ENCODE results near the gene P2RY11. TPM values are rescaled to one million over a fixed set of nuclear protein-coding genes. Genes with fewer than 3 reads are reported as not detected.

P2RY11 gene
- total RNA-seq, 2 experiments from 2014 or later = 59.0 to 62.1 TPM

- H3K36me3 Mint-ChIP-seq (ENCODE audit: low read depth) = peaks cover 5% of the 10 kb centered on the region
- ChIA-PET CTCF (interaction anchor here (0.8 to 1.6 kb wide), 5 partner anchors 10 to 152 kb away, joined by 3 read pairs; no protein-coding TSS in a partner anchor), POLR2A (interaction anchor here (0.6 to 3.3 kb wide), 5 partner anchors 23 to 429 kb away, joined by 3 to 13 read pairs (median 4); partner anchors contain the start of gene PPAN)
- H3K4me1 Mint-ChIP-seq (ENCODE audit: low read depth) = peaks cover 13% of the 10 kb centered on the region
- TF ChIP-seq CTCF (IDR thresholded peaks at IDR 0.05) = no peak
- intact Hi-C loops (cut with micrococcal nuclease) = no loop called here
- H3K4me3 Mint-ChIP-seq = no peak overlapping the region
- ATAC-seq = no peak
- no peak for DNase-seq
- no peaks in the 10 kb centered on the region for H3K9me3 Mint-ChIP-seq
- H3K27ac Mint-ChIP-seq = no peak overlapping the region
- no peaks in the 10 kb centered on the region for H3K27me3 Mint-ChIP-seq
These were observed 27.6 kb upstream of the P2RY11 start for GRCh38 chr19:10083911-10084310.

GRCh38 chr19:10084803-10085202, 26.7 kb upstream of the P2RY11 start:
- Mint-ChIP-seq H3K27ac (no peak overlapping the region), H3K27me3 (no peaks in the 10 kb centered on the region), H3K36me3 (ENCODE audit: low read depth) (peaks cover 12% of the 10 kb centered on the region), H3K9me3 (no peaks in the 10 kb centered on the region), H3K4me3 (peak overlapping the region; percentile 80), H3K4me1 (ENCODE audit: low read depth) (peaks cover 13% of the 10 kb centered on the region)
- ChIA-PET POLR2A (interaction anchor here (0.8 to 3.3 kb wide), 5 partner anchors 10 to 58 kb away, joined by 3 to 13 read pairs (median 4); partner anchors contain the start of gene PPAN), CTCF (interaction anchor here (0.8 to 1.4 kb wide), 3 partner anchors 10 to 153 kb away, joined by 3 to 4 read pairs (median 3); no protein-coding TSS in a partner anchor)
- TF ChIP-seq CTCF (IDR thresholded peaks at IDR 0.05) = no peak
- no peak for ATAC-seq
- no peak for DNase-seq
- intact Hi-C loops (cut with micrococcal nuclease) = no loop called here

GRCh38 chr19:10085641-10086590, 25.6 kb upstream of the P2RY11 start, which contains the start of gene SHFL:
SHFL (plus strand) TSS chr19:10086317; CDS start chr19:10086428, 111 bp downstream.
- no peaks in the 10 kb centered on the region for H3K9me3 Mint-ChIP-seq
- intact Hi-C loops (cut with micrococcal nuclease) = no loop called here
- no peak for TF ChIP-seq CTCF (IDR thresholded peaks at IDR 0.05)
- H3K4me1 Mint-ChIP-seq (ENCODE audit: low read depth) = peaks cover 13% of the 10 kb centered on the region
- DNase-seq (peak; percentile 85), ATAC-seq (peak; percentile 93)
- H3K27me3 Mint-ChIP-seq = no peaks in the 10 kb centered on the region
- POLR2A ChIA-PET = interaction anchor here (0.5 to 27.0 kb wide), 3 partner anchors 21 to 123 kb away, joined by 3 to 521 read pairs (median 13); partner anchors contain the start of genes EIF3G, P2RY11 and PPAN
- H3K27ac Mint-ChIP-seq = peak within 1 kb of the TSS; percentile 85
- peaks cover 18% of the 10 kb centered on the region for H3K36me3 Mint-ChIP-seq (ENCODE audit: low read depth)
- peak within 1 kb of the TSS; percentile 80 for H3K4me3 Mint-ChIP-seq
- CTCF ChIA-PET = interaction anchor here (1.0 to 1.4 kb wide), 2 partner anchors 27 to 59 kb away, joined by 3 to 4 read pairs; no protein-coding TSS in a partner anchor

- no peak for TF ChIP-seq CTCF (IDR thresholded peaks at IDR 0.05)
- POLR2A ChIA-PET = interaction anchor here (27.0 kb wide), 1 partner anchor 28 kb away, joined by 521 read pairs; the partner anchor contains the start of genes EIF3G, P2RY11 and PPAN
- Mint-ChIP-seq H3K4me3 (peak overlapping the region; percentile 80), H3K27me3 (no peaks in the 10 kb centered on the region), H3K36me3 (ENCODE audit: low read depth) (peaks cover 21% of the 10 kb centered on the region), H3K9me3 (no peaks in the 10 kb centered on the region), H3K4me1 (ENCODE audit: low read depth) (peaks cover 13% of the 10 kb centered on the region), H3K27ac (peak overlapping the region; percentile 82)
- intact Hi-C loops (cut with micrococcal nuclease) = no loop called here
- CTCF ChIA-PET = no interaction called here
- ATAC-seq (peak; percentile 40), DNase-seq (peak; percentile 60)
These were observed 24.8 kb upstream of the P2RY11 start for GRCh38 chr19:10086591-10087192.
